GM19324 (cell line): ENCODE measurements around the gene EGR1.
"Not testable (repeated sequence)": the region's sequence is repeated elsewhere in the genome, so short reads cannot be mapped to it uniquely, and the experiment has no call there.

Experiments used
- ATAC-seq: cut with Tn5 transposase; IDR thresholded peaks from one replicate; pipeline ENCODE4 v1.9.1; 2021; ENCODE audit warnings: mild to moderate bottlenecking, moderate library complexity; ENCODE audit not compliant: unreplicated experiment, low FRiP score

Gene EGR1

DNA sequence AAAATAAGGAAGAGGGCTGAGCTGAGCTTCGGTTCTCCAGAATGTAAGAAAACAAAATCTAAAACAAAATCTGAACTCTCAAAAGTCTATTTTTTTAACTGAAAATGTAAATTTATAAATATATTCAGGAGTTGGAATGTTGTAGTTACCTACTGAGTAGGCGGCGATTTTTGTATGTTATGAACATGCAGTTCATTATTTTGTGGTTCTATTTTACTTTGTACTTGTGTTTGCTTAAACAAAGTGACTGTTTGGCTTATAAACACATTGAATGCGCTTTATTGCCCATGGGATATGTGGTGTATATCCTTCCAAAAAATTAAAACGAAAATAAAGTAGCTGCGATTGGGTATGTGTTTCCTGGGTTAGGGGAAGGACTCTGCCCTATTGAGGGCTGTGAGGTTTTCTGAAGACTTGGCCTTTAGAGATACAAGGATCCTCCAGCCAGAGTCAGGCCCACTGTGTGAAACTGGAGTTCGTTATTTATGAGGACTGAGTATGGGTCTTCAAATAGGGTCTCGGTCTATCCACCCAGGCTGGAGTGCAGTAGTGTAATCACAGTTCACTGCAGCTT is 3.8 kb downstream of the EGR1 start:
- no peak for ATAC-seq

DNA sequence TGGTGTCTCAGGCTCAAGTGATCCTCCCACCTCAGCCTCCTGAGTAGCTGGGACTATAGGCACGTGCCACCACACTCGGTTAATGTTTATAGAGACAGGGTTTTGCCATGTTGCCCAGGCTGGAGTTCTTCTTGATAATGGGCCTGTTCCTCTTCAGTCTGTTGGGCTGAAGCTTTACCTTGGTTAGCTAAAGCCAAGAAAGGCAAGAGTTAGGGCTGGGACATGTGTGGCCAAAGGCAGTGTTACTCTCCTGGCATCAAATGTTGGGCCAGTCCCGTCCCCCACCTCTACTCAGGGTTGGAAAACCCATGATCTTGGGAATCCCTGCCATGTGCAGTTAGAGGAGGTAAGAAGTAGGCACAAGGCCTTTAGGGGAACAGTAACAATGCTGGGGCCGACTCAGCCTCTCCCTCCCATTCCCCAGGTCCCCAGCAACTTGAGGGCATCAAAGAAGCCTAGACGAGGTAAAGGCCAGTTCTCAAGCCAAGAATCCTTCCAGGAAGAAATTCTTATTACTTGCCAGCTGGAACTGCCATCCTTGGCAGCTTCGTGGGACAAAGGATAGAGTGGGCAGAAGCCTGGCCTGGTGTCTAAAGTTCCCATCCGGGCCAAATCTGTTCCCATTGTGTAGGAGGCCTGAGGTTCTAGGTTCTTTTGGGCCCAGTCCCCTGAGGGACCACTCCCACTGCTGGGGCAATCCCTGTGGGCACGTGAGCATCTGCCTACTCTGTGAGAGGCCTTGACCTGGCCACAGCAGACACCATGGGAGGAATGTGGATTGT is 4.5 kb downstream of the EGR1 start:
- no peak for ATAC-seq

DNA sequence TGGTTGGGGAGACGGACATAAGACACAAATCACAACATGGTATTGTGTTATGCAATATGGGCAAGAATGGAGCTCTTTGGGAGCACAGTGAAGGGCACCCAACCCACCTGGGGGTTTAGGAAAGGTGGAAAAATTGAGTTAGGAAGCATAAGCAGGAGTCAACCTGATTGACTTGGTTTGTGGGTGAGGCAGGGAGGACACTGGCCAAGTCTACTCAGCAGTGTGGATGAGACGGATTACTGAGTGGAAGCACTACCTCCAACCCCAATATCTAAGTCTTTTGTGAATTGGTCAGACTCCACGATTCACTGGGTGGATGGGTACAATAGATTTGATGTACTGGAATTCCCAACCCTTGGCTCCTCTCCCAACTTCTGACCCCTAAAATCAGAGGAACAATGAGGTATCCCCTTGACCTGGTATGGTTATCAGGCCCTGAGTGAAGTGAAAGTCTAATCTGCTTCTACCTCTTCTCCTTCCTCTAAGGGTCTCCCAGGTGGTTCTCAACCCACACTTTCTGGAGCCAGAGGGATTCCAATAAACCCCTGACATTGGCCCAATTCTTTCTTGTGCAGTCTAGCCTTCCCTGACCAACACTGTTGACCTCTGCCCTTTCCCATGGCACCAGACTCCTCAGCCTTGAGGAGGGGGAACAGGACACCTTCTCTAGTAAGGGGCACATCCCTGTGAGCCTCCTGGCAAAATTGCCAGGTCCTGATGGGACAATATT is 5.2 kb downstream of the EGR1 start:
- ATAC-seq, result no peak

DNA sequence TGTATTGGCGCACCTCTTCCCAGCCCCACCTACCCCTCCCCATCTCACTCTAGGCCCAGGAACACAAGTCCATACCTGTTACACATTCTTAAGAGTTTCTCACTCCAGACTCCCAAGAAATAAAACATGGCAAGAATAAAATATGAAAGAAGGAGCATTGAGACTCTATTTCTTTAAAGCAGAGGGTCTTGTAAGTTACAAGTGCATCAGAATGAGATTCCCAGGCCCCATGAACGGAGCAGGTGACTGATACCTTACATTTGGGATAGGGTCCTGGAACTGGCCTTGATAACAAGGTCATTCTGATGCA is 5.7 kb downstream of the EGR1 start:
- no peak for ATAC-seq

DNA sequence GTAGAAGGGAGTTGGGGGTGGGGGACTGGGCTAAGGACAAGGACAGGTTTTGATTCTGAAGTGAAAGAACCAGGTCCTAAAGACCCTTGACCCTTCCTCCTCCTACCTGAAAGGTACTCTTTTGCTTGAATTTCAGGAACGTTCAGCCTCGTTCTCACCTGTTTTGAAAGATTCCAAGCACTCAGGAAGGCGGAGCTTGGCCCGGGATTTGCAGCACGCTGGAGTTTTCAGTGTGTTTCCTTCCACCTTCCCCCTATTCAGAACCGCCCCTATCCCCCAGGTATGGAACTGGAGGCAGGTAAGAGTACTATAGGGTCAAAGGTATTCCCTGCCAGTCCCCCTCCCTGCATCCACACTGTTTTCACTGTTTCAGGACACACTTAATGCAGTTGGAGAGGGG is 7.1 kb downstream of the EGR1 start:
- ATAC-seq, result no peak

DNA sequence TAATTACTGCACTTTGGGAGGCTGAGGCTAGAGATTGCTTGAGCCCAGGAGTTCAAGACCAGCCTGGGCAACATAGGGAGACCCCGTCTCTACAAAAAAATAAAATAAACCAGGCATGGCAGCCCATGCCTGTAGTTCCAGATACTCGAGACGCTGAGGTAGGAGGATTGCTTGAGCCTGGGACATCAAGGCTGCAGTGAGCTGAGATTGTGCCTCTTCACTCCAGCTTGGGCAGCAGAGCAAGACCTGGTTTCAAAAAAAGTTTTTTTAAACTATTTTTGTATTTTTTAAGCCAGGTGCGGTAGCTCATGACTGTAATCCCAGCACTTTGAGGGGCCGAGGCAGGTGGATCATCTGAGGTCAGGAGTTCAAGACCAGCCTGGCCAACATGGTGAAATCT is 7.9 kb downstream of the EGR1 start:
- not testable (repeated sequence) for ATAC-seq

DNA sequence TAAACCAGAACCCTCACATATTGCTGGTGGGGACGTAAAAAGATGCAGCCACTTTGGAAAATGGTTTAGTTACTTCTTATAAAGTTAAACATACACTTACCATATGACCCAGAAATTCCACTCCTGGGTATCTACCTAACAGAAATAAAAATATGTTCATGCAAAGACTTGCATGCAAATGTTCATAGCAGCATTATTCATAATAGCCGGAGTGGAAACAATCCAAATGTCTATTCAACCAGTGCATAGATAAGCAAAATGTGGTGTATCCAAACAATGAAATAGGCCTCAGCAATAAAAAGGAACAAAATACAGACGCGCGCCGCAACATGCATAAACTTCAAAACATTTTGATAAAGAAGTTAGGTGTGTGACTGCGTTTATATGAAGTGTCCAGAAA is 11.6 kb downstream of the EGR1 start:
- no peak for ATAC-seq

DNA sequence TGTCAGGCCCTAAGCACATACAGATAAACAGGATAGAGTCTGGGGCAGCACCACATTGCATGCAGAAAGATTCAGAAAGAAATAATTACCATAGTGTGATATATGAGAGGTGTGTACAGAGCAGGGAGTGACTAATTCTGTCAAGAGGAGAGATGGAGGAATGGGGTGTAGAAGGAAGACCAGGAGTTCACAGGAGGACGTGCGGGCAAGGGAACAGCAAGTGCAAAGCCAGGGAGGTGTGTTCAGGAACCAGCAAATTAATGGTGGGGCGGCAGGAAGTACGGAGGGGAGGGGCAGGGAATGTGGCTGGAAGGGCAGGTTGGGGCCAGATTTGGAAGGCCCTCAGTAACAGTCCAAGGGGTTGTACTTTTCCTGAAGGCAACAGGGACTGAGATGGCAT is 17.4 kb downstream of the EGR1 start:
- no peak for ATAC-seq

DNA sequence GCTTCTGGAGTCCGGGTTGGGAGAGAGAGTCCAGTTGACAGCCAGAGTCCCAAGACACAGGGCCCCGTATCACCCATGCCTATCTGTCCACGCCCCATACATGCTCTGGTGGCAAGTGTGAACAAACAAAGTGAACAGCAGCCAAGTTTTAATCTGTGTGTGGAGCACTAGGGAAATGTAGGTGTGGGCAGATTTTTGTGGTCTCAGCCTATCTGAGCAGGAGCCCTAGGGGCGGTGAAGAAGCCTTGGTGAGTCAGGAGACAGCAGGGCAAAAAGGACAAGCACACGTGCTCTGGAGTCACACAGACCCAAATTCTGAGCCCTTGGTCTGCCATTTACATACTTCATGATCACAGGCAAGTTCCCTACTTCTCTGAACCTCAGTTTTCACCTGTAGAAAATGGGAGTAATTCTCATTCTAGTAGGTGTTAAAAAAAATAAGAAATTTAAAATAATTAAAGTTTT is 23.2 kb downstream of the EGR1 start:
- no peak for ATAC-seq

DNA sequence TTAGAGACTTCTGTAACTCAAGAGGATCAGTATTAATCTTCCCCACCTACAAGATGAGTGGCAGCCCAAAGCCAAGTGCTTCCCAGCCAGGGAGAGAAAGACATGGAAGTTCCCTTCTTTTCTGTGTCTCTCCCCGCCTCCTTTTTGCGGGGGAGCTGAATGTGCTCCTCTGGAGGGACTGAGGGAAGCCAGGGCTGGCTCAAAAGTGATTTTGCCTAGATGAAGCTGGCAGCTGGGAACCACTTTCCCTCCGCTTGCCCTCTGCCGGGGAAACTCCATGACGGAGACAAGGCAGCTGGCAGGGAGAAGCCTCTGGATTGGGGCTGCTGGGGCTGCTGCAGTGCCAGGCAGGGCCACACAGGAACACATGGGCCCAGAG is 24.4 kb downstream of the EGR1 start:
- ATAC-seq, result no peak

DNA sequence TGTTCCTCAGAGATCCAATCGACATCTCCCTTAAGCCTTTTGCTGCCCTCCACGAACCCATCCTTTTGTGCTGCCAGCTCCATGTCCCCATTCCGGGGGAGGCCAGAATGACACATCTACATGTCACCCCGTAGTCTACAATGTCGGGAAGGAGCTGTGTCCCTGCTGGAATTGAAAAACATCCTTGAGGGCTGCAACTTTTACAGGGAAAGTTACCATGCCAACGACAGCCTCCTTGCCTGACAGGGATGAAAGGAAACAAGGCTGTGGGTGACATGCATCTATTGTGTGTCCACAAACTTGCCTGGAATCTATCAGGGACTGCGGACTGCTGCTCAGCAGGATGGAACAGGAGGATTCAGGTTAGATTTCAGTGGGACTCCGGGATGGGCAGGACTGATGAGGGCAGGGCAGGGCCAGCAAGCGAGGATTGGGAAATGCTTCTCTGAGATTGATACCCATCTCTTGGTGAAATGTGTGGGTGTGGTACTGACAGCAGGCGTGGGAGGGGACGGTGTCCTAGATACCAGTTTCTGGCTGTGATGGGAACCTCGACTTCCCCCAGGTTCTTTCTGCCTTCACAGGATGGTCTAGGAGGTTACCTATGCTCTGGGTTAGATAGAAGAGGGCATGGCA is 25.5 kb downstream of the EGR1 start:
- ATAC-seq, result no peak

DNA sequence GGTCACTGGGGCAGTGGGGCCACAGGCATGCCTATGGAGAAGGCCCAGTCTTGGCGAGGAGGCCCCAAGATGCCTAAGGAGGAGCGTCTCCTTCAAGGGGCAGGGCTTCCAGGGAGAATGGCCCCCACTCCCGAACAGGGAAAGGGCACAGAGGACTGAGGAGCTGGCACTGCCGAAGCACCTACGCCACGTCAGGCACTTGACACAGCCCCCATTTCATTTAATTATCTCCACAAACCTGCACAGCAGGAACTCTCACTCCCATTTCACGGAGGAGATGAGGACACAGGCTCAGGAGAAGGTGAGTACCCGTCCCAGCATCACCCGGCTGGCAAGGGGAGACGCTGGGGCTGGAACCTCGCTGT is 26.0 kb downstream of the EGR1 start:
- ATAC-seq, result no peak

DNA sequence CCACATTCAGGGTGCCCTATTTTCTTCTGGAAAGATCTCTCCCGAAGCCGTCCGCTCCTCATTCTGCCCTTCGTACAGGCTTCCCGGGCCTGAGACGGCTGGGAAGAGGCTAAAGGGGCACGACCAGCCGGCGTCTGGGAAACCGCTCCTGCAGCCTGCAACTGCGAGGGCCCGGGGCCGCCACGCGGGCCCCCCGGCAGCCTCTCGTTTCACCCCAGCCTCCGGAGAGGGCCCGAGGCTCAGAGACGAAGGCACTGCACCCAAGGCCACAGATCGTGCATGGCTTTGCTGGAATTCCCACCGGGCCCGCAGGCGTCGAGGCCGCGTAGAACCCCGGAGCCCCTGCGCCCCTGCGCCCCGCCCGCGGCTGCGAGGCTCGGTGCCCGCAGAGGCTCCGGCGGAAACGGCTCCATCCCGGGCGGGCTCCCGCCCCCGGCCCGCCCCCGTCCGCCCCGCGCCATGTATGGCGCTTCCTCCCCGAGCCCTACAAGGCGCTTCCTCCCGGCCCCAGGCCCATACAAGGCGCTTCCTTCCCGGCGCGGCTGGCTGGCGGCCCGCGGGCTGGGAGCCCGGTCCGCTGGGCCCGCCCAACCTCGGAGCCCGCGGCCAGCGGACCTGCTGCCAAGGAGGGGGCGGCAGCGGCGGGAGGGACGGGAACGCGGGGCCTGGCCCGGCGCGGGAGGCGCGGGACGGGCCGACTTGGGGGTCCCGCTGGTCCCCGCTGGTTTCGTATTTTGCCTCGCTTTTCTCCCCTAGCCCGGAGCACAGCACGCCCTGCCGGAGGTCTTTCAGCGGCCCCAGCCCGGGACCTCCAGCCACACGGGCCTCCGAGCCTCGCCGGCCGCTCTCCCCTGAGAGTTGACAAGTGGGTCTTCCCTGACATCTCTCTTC is 26.6 kb downstream of the EGR1 start:
- peak; percentile 95 for ATAC-seq

DNA sequence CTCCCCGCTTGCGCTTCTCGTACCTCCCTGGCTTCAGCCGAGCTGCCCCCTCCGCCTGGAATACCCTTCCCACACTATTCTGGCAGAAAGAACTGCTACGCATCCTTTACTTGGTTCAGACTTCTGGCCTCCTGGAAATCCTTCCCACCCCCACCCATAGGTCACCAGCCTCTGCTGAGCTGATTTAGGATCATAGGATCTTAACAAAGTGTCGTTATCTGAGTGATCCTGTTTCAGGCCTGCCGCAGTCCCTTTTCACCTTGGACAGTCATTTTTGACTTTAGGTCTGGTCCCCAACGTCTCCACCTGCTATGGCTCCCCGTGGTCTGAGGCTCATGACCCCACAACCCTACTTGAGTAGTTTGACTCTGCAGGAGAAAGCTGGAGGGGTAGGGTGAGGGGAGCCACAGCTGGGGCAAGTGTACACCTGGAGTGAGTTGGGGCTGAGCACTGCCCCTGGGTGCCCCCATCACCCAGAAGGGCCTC is 27.3 kb downstream of the EGR1 start:
- ATAC-seq, result no peak

DNA sequence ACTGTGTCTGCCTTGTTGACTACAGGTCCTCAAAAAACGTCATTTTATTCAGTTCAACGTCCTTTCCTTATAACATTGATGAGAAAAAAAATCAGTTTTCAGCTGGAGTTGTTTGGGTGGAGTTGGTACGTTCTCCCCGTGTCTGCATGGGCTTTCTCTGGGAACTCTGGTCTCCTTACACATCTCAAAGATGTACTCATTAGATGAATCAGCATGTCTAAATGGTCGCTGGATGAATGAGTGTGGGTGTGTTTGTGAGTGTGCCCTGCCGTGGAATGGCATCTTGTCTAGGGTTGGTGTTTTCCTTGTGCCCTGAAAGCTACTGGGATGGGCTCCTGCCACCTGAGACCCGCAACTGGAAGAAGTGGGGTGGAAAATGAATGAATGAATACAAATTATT is 30.1 kb downstream of the EGR1 start:
- no peak for ATAC-seq

DNA sequence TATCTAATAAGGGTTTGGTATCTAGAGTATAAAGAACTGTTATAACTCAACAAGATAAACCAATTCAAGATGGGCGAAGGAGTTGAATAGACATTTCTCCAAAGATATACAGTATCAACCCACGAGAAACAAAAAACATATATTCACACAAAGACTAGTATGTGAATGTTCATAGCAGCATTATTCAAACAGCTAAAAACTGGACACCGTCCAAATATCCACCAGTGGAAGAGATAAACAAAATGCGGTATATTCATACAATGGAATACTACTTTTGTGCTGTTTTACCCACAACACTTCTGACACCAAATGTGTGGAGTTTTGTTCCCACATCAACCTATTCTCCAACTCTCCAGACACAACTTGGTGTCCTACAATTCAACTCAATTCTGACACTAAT is 33.1 kb downstream of the EGR1 start:
- no peak for ATAC-seq

DNA sequence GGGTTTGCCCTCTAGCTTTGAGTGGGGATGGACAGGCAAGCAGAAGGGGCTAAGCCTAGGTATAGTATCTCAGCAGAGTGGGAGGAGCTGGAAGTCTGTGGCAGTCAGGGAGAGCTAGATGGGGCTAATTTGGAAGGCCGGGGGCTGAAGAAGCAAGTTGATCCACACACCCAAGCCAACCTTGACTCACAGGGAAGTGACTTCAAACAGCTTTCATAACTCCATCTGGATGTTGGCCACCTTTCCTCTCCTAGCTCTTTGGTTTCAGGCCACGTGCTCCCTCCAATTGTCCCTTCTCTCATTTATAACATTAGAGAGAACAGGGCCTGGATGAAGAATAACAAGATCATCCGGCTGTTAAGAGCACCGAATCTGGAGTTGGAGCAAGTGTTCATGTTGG is 36.8 kb downstream of the EGR1 start:
- no peak for ATAC-seq

DNA sequence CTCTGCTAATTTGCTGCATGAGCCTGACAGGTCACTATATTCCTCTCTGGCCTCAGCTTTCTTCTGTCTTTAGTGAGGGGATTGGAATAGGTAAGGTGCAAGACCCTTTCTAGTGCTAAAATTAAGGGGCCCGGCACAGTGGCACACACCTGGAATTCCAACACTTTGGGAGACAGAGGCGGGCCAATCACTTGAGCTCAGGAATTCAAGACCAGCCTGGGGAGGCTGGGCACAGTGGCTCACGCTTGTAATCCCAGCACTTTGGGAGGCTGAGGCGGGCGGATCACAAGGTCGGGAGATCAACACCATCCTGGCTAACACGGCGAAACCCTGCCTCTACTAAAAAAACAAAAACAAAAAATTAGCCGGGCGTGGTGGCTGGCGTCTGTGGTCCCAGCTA is 37.2 kb downstream of the EGR1 start:
- no peak for ATAC-seq

DNA sequence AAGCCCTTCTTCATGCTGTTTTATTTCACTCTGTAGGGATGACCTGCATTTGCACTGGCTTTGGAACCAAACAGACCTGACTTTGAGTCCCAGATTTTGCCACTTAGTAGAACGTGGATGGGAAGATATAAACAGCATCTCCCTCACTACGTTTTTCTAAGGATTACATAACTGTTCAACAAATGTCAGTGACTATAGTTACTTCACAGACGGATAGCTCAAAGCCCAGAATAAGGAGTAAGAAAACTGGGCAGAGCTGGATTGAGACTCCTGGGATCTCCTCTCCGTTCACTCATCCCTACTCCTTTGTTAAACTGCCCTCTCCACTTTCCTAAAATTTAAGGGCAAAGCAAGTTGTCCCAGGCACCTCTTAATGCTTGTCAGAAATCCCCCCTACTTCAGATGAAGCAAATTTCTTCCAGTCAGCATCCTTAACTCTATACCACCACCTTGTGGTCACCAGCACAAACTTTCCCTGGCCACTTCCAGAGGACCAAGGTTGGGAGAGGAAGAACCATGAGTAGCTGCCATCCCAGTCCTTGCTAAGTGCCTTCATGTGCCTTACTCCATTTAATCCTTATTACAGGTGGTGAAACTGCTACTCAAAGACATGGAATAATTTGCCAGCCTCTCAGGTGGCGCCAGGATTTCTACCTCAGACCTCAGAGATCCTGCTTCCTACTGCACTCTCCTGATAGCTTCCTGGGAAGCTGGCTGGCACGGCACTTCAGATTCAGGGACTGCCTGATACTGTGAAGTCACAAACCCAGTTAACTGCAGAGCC is 38.4 kb downstream of the EGR1 start:
- no peak for ATAC-seq

DNA sequence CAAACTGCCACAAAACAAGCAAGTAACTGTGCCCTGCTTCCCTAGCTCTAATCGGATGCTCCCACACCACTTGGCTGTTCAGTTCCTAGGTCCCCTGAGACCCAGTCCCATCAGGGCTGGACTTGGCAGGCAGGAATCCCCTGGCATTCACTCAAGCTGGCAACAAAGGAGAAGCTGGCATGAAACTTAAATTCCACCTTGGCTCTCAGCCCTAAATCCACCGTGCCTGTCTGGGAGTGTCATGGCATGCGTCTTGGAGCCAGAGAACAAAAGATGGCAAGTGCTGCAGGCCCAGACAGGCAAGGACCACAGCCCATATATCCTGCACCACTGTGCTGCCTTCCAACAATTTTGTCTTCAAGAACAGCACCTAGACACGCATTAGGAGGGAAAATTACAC is 39.5 kb downstream of the EGR1 start:
- ATAC-seq, result no peak
